ENCODE measurements around the gene KCNH1. TPM values are rescaled to one million over a fixed set of nuclear protein-coding genes. Genes with fewer than 3 reads are reported as not detected.

Gene KCNH1, protein sequence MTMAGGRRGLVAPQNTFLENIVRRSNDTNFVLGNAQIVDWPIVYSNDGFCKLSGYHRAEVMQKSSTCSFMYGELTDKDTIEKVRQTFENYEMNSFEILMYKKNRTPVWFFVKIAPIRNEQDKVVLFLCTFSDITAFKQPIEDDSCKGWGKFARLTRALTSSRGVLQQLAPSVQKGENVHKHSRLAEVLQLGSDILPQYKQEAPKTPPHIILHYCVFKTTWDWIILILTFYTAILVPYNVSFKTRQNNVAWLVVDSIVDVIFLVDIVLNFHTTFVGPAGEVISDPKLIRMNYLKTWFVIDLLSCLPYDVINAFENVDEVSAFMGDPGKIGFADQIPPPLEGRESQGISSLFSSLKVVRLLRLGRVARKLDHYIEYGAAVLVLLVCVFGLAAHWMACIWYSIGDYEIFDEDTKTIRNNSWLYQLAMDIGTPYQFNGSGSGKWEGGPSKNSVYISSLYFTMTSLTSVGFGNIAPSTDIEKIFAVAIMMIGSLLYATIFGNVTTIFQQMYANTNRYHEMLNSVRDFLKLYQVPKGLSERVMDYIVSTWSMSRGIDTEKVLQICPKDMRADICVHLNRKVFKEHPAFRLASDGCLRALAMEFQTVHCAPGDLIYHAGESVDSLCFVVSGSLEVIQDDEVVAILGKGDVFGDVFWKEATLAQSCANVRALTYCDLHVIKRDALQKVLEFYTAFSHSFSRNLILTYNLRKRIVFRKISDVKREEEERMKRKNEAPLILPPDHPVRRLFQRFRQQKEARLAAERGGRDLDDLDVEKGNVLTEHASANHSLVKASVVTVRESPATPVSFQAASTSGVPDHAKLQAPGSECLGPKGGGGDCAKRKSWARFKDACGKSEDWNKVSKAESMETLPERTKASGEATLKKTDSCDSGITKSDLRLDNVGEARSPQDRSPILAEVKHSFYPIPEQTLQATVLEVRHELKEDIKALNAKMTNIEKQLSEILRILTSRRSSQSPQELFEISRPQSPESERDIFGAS
- 2.5 TPM for total RNA-seq

DNA sequence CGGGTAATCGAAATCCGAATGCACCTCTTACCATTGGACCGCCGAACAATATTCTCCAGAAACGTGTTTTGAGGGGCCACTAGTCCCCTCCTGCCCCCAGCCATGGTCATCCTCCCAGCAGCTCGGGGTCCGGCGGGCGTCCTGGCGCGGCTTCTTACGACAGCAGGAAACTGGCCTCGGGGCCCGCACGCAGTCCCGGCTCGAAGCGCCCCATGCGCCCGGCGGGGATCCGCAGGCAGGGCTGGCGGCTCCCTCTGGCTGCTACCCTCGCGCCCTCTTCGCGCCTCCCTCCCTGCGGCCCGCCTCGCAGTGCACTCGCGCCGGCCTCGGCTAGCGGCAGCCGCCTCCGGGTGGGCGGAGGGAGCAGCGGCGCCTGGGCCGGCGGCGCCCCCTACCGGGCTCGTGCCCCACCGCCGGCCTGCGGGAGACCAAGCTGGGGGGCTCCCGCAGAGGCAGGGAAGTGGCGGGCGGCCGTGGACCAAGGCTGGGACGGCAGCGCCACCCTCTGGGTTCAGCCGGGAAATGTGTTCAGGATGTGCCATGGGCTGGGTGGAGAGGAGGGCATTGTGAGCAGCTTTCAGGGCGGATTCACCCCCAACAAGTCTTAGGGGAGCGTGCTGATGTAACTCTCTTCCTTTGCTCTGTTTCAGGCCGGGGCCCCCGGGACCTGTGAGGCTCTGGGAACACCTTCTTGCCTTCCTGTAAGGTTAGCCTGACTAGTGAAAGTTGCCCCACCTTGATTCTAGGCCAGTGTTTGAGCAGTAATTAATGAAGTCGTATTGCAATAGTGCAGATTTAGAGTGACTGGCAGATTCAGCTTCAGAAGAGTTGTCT, at the start of gene KCNH1:
Gene KCNH1 (minus strand): TSS at position 313 of the 834 bp plus-strand sequence. CDS start 203 bp downstream, at position 110.
- peak; percentile 93 for DNase-seq

DNA sequence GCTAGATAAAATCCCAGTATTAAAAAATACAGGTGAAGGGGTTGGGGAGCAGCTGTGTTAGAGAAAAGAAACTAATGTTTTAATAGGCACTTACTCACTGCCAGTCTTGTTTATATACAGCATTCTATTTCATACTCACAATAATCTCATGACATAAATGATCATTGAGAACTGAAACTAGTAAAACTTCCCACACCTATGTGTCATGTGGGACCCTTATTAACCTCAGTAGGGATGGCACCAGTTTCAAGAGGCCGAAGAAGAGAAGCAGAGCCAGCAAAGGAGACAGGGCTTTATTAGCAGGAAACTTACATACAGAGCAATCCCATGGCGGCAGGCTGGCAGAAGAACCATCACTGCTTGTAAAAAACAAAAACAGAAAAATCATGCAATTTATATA, 48.8 kb upstream of the KCNH1 start:
- DNase-seq = no peak

DNA sequence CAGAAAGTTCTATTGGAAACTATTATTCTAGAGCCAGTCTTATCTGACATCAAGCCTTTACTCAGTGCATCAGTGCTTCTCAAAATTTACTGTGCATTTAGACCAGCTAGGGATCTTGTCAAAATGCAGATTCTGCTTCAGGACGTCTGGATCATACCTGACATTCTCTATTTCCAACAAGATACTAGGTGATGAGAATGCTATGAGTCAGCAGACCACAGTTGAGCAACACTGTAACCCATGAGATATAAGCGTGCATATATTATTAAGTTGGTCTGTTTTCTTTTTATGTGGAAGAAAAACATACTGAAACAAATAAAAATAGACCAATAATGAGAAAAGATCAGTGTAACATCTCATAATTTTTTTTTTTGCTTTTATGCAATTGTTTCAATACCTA, 40.4 kb upstream of the KCNH1 start:
- DNase-seq = no peak

DNA sequence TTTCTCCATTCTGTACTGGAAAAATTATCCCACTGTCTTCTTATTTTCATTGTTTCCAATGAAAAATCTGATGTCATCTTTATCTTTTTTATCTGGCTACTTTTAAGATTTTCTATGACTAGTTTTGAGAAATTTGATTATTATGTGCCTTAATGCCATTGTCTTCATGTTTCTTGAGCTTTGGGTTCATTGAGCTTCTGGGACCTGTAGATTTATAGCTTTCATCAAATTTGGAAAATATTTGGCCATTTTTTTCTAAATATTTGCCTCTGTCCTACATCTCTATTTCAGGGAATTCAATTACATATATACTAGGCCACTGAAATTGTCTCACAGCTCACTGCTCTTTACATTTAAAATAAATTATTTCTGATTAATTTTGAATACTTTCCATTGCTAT, 38.7 kb upstream of the KCNH1 start:
- DNase-seq = no peak

DNA sequence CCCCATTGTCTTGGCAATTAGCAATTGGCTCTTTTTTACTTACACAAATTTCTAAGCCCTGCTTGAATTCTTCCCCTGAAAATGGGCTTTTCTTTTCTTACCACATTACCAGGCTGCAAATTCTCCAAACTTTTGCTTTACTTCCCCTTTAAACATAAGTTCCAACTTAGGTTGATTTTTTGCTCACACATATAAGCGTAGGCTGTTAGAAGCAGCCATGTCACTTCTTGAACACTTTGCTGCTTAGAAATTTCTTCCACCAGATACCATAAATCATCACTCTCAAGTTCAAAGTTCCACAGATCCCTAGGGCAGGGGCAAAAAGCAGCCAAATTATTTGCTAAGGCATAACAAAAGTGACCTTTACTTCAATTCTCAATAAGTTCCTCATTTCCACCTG, 35.4 kb upstream of the KCNH1 start:
- DNase-seq = no peak

DNA sequence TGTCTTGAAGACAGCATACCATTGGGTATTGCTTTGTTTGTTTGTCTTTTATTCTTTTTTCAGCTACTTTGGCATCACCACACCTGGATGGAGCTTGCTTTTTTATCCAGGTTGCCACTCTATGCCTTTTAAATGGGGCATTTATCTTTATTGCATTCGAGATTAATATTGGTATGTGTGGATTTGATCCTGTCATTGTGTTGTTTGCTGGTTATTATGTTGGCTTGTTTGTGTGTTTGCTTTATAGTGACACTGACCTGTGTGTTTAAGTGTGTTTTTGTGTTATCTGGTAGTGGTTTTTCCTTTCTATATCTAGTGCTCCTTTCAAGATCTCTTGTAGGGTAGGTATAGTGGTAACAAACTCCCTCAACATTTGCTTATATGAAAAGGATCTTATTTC, 24.9 kb upstream of the KCNH1 start:
- DNase-seq = no peak

DNA sequence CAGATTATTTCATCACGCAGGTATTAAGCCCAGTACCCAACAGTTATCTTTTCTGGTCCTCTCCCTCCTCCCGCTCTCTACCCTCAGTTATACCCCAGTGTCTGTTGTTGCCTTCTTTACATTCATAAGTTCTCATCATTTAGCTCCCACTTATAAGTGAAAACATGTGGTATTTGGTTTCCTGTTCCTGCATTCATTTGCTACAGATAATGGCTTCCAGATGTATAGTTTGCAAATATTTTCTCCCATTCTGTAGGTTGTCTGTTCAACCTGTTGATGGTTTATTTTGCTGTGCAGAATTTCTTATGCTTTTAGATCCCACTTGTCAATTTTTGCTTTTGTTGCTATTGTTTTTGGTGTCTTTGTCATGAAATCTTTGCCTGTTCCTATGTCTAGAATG, 21.1 kb upstream of the KCNH1 start:
- DNase-seq = peak; percentile 19

DNA sequence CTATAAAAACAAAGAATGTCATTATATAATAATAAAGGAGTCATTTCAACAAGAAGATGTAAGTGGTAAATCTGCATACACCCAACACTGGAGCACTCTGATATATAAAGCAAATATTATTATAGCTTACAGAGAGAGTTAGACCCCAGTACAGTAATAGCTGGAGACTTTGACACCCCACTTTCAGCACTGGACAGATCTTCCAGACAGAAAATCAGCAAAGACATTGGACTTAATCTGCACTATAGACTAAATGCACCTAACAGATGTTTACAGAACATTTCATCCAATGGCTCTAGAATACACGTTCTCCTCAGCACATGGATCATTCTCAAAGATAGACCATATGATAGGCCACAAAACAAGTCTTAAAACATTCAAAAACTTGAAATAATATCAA, 20.0 kb upstream of the KCNH1 start:
- no peak for DNase-seq

DNA sequence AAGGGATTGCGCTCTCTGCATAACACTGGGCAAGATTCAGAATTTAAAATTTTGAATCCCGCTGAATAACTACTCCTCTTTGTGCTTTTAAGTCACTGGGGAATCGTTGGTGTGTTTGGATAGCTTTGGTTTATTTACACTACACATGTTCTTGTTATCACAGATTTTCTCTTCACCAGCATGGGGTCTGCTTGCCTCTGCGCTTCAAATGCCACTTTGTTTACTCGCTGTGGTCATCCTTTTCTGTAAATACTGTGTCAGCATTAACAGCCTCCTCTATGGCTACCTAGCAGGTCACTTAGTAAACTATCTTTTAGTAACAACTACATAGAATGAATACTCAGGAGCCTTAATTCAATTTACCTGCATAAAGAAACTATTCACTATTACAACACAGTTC, 14.4 kb upstream of the KCNH1 start:
- DNase-seq = no peak

DNA sequence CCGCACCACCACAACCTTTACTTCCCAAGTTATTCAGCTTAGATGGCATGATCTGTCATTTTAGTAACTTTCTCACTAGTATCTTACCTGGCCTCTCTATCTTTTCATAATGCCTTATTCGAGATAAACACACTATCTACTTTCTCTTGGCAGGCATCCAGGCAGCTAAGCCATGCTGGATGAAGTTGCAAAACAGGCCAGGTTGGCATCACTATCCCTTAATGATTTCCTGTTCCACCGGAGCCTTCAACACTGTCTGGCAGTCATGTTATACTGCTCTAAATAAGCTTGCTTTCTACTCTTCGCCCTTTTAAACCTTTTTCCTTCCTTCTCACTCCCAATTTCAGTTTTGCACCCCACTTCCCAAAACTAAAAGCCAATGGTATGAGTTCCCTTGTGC, 12.0 kb upstream of the KCNH1 start:
- no peak for DNase-seq

DNA sequence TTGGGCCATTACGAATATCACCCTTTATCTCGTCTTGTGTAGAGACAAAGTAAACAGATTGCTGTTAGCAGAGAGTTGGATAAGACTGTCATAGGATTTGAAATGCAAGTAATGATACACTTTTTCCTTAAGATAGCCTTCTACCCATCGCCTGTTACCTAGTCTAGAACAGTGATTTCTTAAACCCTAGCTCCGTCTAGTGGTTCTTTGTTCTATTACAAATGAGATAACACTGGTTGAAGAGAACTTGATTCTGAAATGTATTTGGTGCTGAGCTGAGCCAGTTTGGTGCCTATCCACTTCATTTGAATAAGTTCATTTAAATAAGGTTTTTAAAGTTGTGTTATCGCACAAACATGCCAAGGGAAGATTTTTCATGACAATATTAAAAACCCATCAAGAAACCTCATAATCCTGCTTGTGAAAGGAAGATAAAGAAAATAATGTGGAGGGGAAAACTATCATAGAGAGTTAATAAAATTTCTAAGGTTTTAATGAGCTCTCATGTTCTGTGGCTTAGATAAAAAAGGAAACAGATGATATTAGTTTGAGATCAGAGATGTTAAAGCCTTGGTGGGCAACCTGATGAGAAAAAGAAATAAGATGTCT, 1.5 kb upstream of the KCNH1 start:
- peak; percentile 72 for DNase-seq

DNA sequence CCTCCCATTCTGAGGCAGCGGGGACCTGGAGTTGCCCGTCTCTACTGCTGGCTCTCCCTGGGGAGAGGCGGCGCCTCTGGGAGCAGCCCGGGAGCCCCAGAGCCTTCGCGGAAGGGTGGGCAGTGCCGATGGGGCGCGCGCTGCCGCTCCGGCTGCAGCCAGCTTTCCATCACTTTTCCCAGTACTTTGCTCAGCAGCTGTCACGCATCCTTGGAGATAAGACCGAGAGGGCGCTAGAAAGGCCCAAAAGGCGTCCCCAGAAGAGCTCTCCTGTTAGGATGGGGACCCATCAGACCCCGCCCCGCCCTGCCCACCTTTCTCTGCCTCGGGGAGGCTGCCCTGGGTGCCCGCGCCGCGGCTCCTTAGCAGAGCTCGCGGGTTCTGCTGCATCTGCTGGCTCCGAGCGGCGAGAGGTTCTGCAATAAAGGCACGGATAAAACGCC, 534 bp downstream of the KCNH1 start:
- DNase-seq = peak; percentile 14

DNA sequence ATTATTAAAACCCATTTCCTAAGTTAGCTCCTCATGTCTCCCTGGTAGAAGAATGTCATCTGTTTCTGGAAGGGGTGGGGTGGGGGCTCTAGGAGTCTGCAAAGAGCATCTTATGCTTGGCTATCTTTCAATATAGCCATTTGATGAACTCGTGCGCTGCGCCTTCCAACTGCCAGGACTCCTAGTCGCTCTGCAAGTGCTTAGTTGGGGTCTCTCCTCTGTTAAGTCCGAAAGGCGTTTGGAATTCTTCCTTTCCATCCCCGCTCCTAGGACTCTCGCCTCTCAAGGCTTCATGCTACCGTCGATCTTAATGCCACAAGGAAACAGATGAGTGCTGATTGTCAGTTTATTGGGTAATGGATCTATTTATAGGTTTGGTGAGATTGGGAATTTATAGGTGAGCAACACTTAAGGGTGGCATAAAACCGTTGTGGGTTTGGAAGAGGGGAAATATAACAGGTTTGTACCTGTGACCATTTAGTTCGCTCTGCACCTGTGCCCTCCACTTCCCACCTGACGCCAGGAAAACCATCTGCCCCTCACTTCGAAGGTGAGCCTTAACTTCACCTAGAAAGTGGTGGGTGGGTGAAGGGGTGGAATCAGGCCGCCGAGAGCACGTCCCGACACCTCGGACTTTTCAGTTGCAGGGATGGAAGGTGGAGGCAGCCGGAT, 1.1 kb downstream of the KCNH1 start:
- no peak for DNase-seq

DNA sequence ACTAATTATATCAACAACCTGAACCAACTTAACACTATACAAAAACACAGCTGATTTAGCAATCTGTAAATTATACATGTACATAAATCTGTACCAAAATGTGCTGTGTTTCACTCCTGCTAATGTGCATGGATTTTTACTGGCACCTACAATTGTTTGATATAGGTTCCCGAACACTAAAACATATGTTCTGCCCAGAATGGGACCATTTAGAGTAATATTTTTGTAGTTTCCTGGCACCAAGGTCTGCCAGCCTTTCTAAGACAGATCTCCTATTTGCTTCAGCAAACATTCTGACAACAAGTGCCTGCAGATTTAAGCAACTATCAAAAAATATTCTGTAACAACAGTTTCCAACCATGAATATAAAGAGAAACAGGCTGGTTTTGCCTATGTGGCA, 4.2 kb downstream of the KCNH1 start:
- DNase-seq = no peak

DNA sequence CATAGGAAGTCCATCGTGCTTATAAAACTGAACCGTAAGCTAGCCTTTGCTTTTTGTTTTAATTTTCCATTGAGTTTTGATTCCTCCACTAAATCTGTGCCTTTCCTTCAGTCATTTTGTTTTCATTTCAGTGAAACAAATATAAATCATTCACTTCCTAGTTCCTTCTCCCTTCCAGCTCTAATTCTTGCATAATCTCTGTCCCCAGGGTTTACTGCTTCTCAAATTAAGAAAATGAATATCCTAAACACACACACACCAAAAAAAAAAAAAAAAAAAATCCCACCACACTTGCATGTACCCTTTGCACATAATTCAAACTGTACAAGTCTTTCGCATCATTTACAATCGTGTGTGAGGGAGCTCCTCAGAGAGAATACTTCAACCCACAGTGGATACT, 6.8 kb downstream of the KCNH1 start:
- no peak for DNase-seq

DNA sequence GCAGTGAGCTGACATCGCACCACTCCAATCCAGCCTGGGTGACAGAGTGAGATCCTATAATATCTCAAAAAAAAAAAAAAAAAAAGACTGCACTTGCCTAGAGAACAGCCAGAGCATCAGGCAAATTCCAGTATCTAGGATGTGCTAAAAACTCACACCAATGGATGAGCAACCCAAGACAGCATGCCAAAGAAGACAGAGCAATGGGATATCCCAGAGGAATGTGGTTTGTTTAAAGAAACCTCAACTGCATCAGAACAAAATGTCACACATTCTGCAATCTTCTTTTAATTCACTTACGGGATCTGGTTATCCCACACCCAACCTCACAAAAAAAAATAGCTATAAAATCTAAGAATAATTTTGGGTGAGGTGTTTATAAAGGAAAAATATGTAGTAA, 7.3 kb downstream of the KCNH1 start:
- DNase-seq = no peak

DNA sequence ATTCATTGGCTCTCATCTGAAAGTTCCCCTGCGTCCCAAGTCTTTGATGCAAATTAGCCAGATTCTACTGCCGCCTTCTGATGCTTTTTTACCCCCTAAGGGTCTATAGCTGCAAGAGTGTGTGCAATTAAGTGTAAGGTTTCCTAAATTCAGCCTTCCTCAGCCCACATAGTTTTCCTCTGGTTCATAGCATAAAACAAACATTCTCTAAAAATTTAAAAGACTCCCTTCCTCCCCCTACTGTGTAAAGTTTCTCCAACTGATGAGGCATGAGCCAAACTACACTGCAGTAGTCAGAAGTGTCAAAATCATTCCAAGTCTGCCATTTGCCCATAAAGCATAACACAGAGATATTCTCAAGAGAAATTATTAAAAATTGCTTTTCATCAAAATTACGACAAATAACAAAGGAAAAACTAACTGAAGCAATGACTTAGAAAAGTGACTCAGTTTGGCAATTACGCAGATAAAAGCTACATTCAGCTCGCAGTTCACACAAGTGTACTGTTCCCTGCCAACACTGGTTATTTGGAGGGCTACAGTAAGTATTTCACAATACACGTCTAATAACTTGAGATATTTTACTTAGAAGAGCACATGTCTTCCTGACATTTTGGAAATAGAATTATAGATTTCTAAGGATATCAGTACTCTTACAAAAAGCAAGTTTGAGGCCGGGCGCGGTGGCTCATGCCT, 15.4 kb downstream of the KCNH1 start:
- no peak for DNase-seq

DNA sequence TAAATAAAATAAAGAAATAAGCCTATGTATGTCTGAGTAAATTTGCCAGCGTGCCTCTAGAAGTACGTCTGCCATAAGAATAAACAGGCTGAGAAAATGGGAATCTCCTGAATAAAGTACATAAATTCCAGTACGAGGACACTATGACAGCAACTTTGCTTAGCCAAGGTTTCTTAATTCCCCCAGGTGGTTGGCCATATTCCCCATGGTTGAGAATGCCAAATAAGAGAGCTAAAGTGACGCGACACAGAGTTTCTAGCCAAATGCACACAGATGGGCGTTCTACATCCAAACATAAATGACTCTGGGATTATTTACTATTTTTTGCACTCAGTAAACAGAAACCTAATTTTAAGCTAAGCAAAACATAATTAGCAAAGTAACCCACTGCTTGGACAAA, 19.5 kb downstream of the KCNH1 start:
- DNase-seq = no peak

DNA sequence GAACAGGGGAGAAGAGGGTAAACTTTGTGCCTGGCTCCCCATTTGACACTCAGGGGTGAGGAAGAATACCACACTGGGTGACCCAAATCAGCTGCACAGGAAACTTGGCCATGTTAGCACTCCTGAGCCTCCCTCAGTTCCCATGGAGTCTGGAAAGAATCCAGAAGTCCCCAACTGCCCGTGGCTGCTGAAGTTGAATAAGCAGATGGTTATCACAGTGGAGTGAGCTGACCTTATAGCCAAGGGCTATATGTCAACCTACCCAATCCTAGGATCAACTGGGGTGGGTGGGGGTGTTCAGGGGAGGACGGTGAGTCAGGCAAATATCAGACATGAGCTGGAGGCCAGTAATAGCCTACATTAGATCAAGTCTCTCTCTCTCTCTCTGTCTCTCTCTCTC, 20.4 kb downstream of the KCNH1 start:
- no peak for DNase-seq

DNA sequence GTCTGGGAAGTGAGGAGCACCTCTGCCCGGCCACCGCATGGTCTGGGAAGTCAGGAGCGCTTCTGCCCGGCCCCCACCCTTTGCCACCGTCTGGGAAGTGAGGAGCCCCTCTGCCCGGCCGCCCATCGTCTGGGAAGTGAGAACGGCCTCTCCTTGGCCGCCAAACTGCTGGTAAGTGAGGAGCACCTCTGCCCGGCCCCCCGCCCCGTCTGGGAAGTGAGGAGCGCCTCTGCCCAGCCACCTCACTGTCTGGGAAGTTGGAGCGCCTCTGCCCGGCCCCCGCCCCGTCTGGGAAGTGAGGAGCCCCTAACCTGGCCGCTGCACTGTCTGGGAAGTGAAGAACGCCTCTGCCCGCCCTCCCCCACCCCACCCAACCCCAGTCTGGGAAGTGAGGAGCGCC, 22.6 kb downstream of the KCNH1 start:
- no peak for DNase-seq

DNA sequence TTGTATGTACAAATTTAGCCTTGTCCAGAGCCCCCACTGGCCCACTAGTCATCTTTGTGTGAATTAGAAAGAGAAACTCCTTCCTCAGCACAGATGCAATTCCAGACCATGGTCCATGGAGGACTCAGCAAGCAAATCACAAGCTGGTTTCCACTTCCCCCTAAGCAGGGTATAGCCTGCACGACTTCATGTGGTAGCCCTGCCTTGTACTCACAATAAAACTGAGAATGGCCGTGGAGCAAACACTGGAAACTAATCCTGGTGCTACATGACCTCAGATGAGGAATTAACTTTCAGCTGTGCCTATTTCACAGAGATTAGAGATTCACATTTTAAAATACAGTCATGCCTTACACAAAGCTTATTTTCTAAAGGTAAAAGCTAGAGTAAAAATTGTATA, 32.5 kb downstream of the KCNH1 start:
- peak; percentile 48 for DNase-seq
